NCI-H1048 (cell line): ENCODE data around the gene SEC62.

ENCODE experiments used
- DNase-seq: peaks from one replicate; lab custom pipeline; 2025; lab: John Stamatoyannopoulos, UW

The SEC62 gene

DNA sequence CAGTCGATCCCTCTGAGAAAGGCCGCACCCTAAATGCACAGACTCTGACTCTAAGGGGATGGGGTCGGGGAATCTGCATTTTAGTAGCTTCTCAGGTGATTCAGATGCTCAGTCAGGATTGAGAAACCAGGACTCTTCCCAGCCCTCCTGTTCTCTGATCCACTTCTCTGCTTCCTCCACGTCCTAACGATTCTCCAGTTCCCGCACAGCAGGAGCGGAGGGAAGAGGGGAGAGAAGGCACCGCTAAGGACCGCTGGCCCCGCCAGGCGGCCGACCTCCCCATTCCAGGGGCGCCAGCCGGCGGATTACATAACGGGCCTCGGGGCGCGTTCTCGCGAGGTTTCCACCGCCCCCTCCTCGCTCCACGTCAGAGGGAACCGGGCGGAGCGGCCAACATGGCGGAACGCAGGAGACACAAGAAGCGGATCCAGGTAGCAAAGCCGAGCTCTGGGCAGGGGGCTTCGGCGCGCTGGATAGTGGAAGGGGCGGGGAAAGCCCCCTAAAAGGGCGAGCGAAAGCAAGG, at the start of gene SEC62:
TSS of gene SEC62 (plus strand) at position 380 of the 523 bp plus-strand sequence. CDS start at position 396, 16 bp downstream.
- peak; percentile 83 for DNase-seq

- no peak for DNase-seq
These were observed 43.4 kb upstream of the SEC62 start for GRCh38 chr3:169923189-169923588.

DNA sequence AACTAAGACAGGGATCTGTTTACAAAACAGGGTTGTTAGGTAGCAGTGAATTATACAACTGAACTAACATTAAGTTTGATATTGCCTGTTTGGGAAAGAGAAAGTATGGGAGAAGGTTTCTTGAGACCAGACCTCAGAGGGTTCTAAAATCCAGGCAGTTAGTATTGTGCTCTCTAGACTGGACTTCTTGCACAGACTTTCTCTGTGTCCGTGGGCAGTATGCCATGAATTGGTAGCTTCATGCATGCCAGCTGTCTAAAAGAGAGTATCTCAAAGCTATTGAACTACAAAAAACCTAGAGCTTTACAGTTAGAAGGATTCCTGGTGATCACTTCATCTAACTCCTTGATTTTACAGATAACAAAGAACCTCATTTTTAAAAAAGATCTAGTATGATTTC, 42.8 kb upstream of the SEC62 start:
- DNase-seq, result no peak

GRCh38 chr3:169929830-169930519, 36.6 kb upstream of the SEC62 start:
- no peak for DNase-seq

GRCh38 chr3:169930843-169931242, 35.8 kb upstream of the SEC62 start:
- DNase-seq, result no peak

DNA sequence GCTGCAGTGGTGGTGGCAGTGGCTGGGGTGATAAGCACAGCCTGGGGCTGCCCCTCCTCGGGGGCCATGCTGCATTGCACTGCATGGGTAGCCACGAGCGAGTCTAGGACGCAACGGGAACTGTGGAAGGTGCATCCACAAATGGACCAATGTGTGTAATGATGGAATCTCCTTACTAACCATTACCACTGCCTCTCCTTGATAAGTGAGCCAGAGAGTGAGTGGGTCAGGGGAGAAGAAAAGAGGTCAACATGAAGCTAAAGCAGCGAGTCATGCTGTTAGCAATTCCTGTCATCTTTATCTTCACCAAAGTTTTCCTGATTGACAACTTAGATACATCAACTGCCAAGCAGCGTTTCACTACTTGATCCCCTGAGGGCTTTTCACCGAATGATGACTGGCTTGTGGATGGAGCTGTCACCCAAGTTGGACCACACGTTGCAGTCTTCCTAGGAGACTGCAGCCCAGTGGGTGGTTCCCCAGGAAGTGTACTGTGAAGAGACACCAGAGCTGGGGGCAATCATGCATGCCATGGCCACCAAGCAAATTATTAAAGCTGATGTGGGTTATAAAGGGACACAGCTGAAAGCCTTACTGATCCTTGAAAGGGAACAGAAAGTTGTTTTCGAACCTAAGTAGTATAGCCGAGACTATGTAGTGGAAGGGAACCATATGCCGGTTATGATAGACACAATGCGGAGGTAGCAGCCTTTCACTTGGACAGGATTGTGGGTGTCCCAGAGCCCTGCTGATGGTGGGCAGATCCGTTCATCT, 34.7 kb upstream of the SEC62 start:
- DNase-seq, result no peak

DNA sequence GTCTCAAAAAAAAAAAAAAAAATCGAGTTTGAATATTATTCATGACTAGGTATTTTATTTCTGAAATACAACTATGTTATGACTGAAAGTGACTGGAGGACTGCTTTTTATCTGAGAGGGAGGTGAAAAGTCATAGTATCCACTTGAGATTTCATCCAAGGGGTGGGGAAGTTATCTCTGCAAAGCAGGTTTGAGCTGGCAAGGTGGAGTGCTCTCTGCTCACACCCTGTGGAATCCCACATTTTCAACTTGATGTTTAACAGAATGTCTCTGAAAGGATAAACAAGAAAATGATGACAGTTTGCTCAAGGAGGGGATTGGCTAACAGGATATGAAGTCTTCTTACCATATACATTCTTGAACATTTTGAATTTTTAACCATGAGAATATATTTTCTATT, 27.3 kb upstream of the SEC62 start:
- DNase-seq, result no peak

DNA sequence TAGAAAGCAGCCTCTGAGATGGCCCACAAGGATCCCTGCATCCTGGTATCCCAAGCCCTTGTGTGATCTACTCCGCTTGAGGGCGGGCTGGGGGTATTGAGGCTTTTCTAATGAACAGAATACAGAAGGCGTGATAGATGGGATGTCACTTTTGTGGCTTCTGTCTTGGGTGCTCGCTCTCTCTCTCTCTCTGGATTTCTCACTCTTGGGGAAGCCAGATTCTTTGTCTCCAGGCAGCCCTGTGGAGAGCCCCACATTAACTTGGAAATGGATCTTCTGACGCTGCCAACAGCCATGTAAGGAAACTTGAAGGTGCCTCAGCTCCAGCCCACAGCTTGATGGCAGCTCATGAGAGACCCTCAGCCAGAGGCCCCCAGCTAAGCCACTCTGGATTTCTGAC, 26.9 kb upstream of the SEC62 start:
- DNase-seq, result no peak

- no peak for DNase-seq
These were observed 26.0 kb upstream of the SEC62 start for GRCh38 chr3:169940470-169941181.

GRCh38 chr3:169945313-169945712, 21.3 kb upstream of the SEC62 start:
- DNase-seq, result no peak

- DNase-seq, result no peak
These were observed 20.3 kb upstream of the SEC62 start for GRCh38 chr3:169946336-169946735.

DNA sequence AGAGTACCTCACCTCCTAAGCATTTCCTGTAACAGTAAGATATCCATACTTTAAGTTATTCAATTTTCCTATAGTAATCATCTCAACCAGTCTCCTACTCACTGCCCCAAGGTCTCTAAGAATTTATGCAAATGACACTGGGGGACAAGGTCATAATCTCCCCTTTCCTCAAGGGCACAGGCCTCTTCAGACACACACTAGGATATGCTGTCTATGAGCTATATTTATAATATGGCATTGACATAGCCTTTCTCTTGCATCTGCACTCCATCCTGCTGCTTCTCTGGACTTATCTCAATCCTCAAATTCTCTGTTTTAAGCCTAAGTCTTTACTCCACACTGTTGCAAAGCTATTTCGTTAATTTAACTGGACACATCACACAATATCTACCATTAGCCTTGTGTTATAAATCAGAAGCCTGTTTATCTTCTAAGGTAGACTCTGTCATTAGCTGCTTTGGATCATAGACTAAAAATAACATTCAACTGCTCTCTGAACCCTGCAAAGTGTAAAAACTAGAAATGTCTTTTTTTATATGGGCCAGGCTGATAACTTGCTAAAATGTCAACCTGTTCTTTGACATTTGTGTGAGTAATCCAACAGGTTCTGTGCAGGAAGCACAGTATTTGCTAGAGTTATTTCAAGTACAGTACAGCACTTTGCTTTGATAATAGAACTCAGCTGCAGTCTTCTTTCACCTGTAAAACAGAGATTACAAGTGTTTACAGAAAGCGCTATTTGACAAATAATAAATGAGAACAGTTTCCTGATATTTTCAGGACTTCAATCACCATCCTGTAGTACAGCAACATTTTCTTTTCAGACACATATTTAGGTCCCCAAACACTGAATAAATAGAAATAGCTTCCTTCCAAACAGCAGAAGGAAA, 17.8 kb upstream of the SEC62 start:
- no peak for DNase-seq

- DNase-seq, result no peak
These were observed 14.6 kb upstream of the SEC62 start for GRCh38 chr3:169952045-169952444.

DNA sequence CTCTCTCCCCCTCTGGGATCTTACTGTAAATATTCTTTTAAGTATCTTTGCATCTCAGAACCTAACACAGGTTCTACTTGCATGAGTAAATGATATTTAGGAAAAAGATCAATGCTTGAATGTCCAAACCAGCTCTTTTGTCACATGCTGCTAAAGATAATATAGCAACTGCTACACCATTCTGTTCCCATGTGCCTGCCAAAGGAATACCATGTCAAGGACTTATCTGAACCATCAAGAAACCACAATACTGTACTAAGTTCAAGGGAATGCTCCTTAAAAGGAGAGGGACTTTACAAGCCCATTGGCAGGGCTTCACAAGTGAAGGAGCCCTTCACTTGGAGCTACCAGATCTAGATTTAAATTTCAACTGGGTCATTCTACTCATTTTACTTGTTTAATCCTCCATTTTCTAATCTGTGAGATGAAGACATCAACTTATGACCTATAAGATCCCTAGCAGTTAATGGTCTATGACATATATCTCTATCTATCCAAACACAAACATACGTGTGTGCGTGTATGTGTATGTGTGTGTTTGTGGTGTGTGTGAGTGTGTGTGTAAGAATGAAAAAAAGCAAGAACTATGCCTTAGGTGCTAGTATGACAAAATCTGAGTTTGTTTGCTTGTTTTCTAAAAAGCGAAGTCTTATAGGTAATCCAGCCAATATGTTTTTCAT, 13.0 kb upstream of the SEC62 start:
- DNase-seq, result no peak

DNA sequence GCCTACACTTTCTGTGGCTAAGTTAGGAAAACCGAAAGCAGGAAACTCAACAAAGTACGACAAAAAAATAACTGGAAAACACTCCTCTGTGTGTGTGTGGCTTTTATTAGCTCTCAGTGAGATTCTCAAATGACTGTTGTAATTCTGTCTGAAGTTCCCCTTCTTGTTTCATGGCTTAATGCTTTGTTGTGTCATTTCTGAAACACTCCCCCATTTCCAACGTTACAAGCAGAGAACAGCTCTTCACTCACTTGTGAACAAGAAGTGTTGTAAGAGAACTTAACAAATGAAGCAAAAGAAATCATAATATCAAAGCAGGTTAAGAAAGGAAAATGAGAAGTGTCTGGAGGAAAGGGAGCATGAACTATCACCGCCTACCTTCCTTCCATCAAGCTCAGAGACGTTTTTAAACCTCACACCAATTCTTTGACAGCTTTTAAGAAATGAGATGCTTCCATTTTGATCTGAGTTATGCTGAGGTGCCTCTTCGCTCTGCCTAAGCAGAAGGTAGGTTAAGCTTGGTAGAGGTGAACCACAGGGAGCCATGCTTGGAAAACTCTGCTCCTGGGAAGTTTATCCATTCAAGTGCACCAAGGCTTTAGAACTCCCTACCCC, 12.4 kb upstream of the SEC62 start:
- no peak for DNase-seq

DNA sequence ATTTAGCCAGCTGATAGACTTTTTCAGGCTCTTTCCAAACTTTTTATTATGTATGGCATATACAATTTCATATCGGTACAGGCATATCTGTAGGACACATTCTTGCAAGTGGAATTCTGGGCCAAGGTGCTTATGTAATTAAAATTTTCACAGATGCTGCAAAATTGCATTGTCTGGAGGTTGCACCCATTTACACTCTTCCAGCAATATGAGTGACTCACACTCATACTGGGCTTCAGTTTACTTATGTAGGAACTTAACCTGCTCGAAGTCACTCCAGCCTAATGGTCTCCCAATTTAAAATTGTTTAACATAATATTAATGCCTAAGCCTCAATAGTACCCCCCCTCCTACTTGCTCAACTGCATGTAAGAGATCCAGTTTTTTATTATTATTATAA, 11.2 kb upstream of the SEC62 start:
- no peak for DNase-seq

DNA sequence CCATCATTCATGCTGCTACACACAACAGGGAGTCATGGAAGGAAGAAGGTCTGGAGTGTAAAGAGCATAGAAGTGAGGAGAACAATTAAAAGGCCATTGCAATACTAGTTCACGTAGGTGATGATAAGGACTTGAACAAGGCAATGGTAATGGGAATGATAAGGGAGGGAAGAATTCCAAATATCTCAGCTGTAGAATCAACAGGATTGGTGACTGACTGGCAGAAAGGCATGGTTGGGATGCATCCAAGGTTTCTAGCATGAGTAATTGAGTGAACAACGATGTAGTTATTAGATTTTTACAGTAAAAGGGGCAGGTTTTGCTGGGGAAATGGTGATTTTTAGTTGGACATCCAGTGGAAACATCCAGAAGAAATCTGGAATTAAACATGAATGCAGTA, 2.4 kb upstream of the SEC62 start:
- no peak for DNase-seq

- no peak for DNase-seq
These were observed 812 bp upstream of the SEC62 start for GRCh38 chr3:169965562-169966427.
